Endometrium (tissue), 2 donors: Measurements from ENCODE around the gene NKTR.
"Not testable (repeated sequence)": the region's sequence is repeated elsewhere in the genome, so short reads cannot be mapped to it uniquely, and the experiment has no call there.

ENCODE experiments used
- FAIRE-seq: peaks from 2 replicates; lab custom pipeline; 2012; peaks lifted over from hg19 to GRCh38; lab: Jason Lieb, UNC
- donor health status: control.
- donor health status: control.

The NKTR gene

GRCh38 chr3:42595682-42596081 lies 4.8 kb upstream of the NKTR start:
- FAIRE-seq: no peak

GRCh38 chr3:42597098-42597497 lies 3.4 kb upstream of the NKTR start:
- not testable (repeated sequence) for FAIRE-seq

- no peak for FAIRE-seq
These were observed 631 bp downstream of the NKTR start for GRCh38 chr3:42600958-42601675.

GRCh38 chr3:42601896-42602581 lies 1.6 kb downstream of the NKTR start:
- FAIRE-seq: no peak

- FAIRE-seq: no peak
These were observed 2.5 kb downstream of the NKTR start for GRCh38 chr3:42602961-42603360.

- no peak for FAIRE-seq
These were observed 5.2 kb downstream of the NKTR start for GRCh38 chr3:42605546-42606173.

GRCh38 chr3:42608581-42608980 lies 8.1 kb downstream of the NKTR start:
- no peak for FAIRE-seq

GRCh38 chr3:42610976-42611375 lies 10.5 kb downstream of the NKTR start:
- no peak for FAIRE-seq

GRCh38 chr3:42612217-42612616 lies 11.7 kb downstream of the NKTR start:
- FAIRE-seq: no peak

GRCh38 chr3:42612928-42613327 lies 12.4 kb downstream of the NKTR start:
- no peak for FAIRE-seq

GRCh38 chr3:42613462-42613861 lies 13.0 kb downstream of the NKTR start:
- FAIRE-seq: no peak

GRCh38 chr3:42631620-42632019 lies 31.1 kb downstream of the NKTR start:
- FAIRE-seq: no peak

GRCh38 chr3:42632146-42632545 lies 31.7 kb downstream of the NKTR start:
- FAIRE-seq: no peak

GRCh38 chr3:42633544-42633943 lies 33.1 kb downstream of the NKTR start:
- FAIRE-seq: no peak

GRCh38 chr3:42635111-42635510 lies 34.6 kb downstream of the NKTR start:
- FAIRE-seq: no peak

GRCh38 chr3:42637001-42637400 lies 36.5 kb downstream of the NKTR start:
- no peak for FAIRE-seq

GRCh38 chr3:42638339-42638842 lies 37.9 kb downstream of the NKTR start:
- FAIRE-seq: no peak

GRCh38 chr3:42639192-42639591 lies 38.7 kb downstream of the NKTR start:
- no peak for FAIRE-seq

GRCh38 chr3:42640129-42640528 lies 39.6 kb downstream of the NKTR start:
- FAIRE-seq: no peak

- FAIRE-seq: no peak
These were observed 40.4 kb downstream of the NKTR start for GRCh38 chr3:42640771-42641370.

- no peak for FAIRE-seq
These were observed 47.5 kb downstream of the NKTR start for GRCh38 chr3:42647821-42648459.

- no peak for FAIRE-seq
These were observed 48.5 kb downstream of the NKTR start for GRCh38 chr3:42649006-42649405.
